Measurements from ENCODE around the gene PITX1. TPM values are rescaled to one million over a fixed set of nuclear protein-coding genes. Genes with fewer than 3 reads are reported as not detected.

PITX1 gene
- total RNA-seq, 1 experiment from 2014 or later: 31.0 TPM

DNA sequence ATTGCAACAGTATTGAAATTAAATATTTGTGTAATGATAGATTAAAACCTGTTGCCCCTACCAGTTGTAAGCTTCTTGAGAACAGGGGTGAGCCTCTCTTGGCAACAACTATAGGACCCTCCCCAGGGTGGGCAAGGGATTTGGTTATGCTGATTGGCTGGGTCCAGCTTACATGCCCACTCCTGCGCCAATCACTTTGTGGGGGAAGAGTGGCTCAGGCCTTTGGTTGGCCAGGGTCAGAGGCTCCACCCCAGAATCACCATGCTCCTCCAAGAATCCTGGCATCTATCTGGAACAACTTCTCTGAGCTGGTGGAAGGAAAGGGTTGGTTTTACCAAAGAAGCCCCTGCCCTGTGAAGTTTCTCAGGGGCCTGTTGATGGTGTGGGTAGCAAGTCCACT lies 8.6 kb upstream of the PITX1 start:
- no peaks in the 10 kb centered on the region for H4K20me1 ChIP-seq (ENCODE audit: insufficient read depth)
- DNase-seq (ENCODE audit: low read depth, low spot score) (no peak), ATAC-seq (peak; percentile 67)
- H3K27ac ChIP-seq (ENCODE audit: low read depth, low read length): no peak overlapping the region
- BruUV-seq (replicated peaks): no TSS peak
- H3K9me2 ChIP-seq (ENCODE audit: insufficient read depth): no peaks in the 10 kb centered on the region
- intact Hi-C loops (cut with micrococcal nuclease): no loop called here
- H3K36me3 ChIP-seq (ENCODE audit: control insufficient read depth in 1 of 2, insufficient read depth in 2 of 2, low read length in 2 of 2): no peaks in the 10 kb centered on the region
- H3K4me3 ChIP-seq (replicated peaks in 1 of 2; ENCODE audit: low read depth in 1 of 2, low read length in 2 of 2): no peak overlapping the region
- 0 out of 2 replicates have a peak, but pooled peaks cover 2% of the 10 kb centered on the region for H3K27me3 ChIP-seq (ENCODE audit: insufficient read depth, low read length)
- H3K4me2 ChIP-seq (ENCODE audit: low read length): no peak overlapping the region
- no peak overlapping the region for H3K9ac ChIP-seq (ENCODE audit: low read length)
- peaks cover 0 to 15% of the 10 kb centered on the region in 2 experiments; a peak in 1 of 4 replicates for H3K4me1 ChIP-seq (ENCODE audit: control insufficient read depth in 1 of 2, insufficient read depth in 2 of 2, low read length in 2 of 2)
- ChIA-PET RAD21 (ENCODE audit: low non-redundant PET in 1 of 2, low total read pairs in 2 of 2, uncharacterized antibody in 2 of 2, unreplicated experiment in 2 of 2) (no interaction called here), POLR2A (interaction anchor here (0.6 kb wide), 1 partner anchor 10 kb away, joined by 6 read pairs; no protein-coding TSS in a partner anchor), CTCF (no interaction called here)
- H2AFZ ChIP-seq (ENCODE audit: low read depth, low read length, poor library complexity, severe bottlenecking): no peak overlapping the region
- no peaks in the 10 kb centered on the region for H3K79me2 ChIP-seq (ENCODE audit: insufficient read depth, low read length)
- no peaks in the 10 kb centered on the region for H3K9me3 ChIP-seq (ENCODE audit: control insufficient read depth in 1 of 2, insufficient read depth in 1 of 2, low read depth in 1 of 2, low read length in 2 of 2)
- TF ChIP-seq, protein P1, sequence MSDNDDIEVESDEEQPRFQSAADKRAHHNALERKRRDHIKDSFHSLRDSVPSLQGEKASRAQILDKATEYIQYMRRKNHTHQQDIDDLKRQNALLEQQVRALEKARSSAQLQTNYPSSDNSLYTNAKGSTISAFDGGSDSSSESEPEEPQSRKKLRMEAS (IDR thresholded peaks at IDR 0.05): no peak
- TF ChIP-seq TCF7L2 (IDR thresholded peaks at IDR 0.05; ENCODE audit: borderline replicate concordance, extremely low read depth, insufficient read depth, insufficient read length) (no peak), EZH2phosphoT487 (IDR thresholded peaks at IDR 0.05; ENCODE audit: borderline replicate concordance) (no peak), CEBPB (IDR thresholded peaks at IDR 0.05; ENCODE audit: low read depth) (no peak), EGR1 (IDR thresholded peaks at IDR 0.05; ENCODE audit: low read depth) (no peak), ELF1 (IDR thresholded peaks at IDR 0.05; ENCODE audit: borderline replicate concordance, low read depth) (no peak), SRF (IDR thresholded peaks at IDR 0.05; ENCODE audit: low read depth) (no peak), SP1 (IDR thresholded peaks at IDR 0.05; ENCODE audit: low read depth) (no peak), FOSL1 (IDR thresholded peaks at IDR 0.05; ENCODE audit: low read depth) (no peak), POLR2AphosphoS5 (IDR thresholded peaks at IDR 0.05; ENCODE audit: low read depth, low read length) (no peak), EZH2 (IDR thresholded peaks at IDR 0.05) (no peak), CBX3 (IDR thresholded peaks at IDR 0.05; ENCODE audit: low read depth) (no peak), POLR2A (IDR thresholded peaks at IDR 0.05; ENCODE audit: borderline replicate concordance, extremely low read depth, insufficient read depth, insufficient read length) (no peak), ZFX (IDR thresholded peaks at IDR 0.05) (no peak), RAD21 (IDR thresholded peaks at IDR 0.05; ENCODE audit: low read depth) (no peak)
- TF ChIP-seq, protein P2, sequence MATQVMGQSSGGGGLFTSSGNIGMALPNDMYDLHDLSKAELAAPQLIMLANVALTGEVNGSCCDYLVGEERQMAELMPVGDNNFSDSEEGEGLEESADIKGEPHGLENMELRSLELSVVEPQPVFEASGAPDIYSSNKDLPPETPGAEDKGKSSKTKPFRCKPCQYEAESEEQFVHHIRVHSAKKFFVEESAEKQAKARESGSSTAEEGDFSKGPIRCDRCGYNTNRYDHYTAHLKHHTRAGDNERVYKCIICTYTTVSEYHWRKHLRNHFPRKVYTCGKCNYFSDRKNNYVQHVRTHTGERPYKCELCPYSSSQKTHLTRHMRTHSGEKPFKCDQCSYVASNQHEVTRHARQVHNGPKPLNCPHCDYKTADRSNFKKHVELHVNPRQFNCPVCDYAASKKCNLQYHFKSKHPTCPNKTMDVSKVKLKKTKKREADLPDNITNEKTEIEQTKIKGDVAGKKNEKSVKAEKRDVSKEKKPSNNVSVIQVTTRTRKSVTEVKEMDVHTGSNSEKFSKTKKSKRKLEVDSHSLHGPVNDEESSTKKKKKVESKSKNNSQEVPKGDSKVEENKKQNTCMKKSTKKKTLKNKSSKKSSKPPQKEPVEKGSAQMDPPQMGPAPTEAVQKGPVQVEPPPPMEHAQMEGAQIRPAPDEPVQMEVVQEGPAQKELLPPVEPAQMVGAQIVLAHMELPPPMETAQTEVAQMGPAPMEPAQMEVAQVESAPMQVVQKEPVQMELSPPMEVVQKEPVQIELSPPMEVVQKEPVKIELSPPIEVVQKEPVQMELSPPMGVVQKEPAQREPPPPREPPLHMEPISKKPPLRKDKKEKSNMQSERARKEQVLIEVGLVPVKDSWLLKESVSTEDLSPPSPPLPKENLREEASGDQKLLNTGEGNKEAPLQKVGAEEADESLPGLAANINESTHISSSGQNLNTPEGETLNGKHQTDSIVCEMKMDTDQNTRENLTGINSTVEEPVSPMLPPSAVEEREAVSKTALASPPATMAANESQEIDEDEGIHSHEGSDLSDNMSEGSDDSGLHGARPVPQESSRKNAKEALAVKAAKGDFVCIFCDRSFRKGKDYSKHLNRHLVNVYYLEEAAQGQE (IDR thresholded peaks at IDR 0.05; ENCODE audit: low read depth): no peak
- TF ChIP-seq, protein P3, sequence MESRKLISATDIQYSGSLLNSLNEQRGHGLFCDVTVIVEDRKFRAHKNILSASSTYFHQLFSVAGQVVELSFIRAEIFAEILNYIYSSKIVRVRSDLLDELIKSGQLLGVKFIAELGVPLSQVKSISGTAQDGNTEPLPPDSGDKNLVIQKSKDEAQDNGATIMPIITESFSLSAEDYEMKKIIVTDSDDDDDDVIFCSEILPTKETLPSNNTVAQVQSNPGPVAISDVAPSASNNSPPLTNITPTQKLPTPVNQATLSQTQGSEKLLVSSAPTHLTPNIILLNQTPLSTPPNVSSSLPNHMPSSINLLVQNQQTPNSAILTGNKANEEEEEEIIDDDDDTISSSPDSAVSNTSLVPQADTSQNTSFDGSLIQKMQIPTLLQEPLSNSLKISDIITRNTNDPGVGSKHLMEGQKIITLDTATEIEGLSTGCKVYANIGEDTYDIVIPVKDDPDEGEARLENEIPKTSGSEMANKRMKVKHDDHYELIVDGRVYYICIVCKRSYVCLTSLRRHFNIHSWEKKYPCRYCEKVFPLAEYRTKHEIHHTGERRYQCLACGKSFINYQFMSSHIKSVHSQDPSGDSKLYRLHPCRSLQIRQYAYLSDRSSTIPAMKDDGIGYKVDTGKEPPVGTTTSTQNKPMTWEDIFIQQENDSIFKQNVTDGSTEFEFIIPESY (IDR thresholded peaks at IDR 0.05; ENCODE audit: extremely low read depth, insufficient replicate concordance, low read length): no peak
- TF ChIP-seq, protein P4, sequence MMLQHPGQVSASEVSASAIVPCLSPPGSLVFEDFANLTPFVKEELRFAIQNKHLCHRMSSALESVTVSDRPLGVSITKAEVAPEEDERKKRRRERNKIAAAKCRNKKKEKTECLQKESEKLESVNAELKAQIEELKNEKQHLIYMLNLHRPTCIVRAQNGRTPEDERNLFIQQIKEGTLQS (IDR thresholded peaks at IDR 0.05): no peak
- TF ChIP-seq, protein P5, sequence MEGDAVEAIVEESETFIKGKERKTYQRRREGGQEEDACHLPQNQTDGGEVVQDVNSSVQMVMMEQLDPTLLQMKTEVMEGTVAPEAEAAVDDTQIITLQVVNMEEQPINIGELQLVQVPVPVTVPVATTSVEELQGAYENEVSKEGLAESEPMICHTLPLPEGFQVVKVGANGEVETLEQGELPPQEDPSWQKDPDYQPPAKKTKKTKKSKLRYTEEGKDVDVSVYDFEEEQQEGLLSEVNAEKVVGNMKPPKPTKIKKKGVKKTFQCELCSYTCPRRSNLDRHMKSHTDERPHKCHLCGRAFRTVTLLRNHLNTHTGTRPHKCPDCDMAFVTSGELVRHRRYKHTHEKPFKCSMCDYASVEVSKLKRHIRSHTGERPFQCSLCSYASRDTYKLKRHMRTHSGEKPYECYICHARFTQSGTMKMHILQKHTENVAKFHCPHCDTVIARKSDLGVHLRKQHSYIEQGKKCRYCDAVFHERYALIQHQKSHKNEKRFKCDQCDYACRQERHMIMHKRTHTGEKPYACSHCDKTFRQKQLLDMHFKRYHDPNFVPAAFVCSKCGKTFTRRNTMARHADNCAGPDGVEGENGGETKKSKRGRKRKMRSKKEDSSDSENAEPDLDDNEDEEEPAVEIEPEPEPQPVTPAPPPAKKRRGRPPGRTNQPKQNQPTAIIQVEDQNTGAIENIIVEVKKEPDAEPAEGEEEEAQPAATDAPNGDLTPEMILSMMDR (IDR thresholded peaks at IDR 0.05 in 2 of 3, conservative IDR thresholded peaks at IDR 0.05 in 1 of 3; ENCODE audit: borderline replicate concordance in 1 of 3, insufficient read depth in 1 of 3, low read depth in 2 of 3, low read length in 2 of 3): no peak
